HFFc6 (cell line): ENCODE data around the gene POLR3G. TPM values are rescaled to one million over a fixed set of nuclear protein-coding genes. Genes with fewer than 3 reads are reported as not detected.

Experiments
- DNase-seq: peaks from one replicate; pipeline ENCODE4 v3.0.0-alpha.2; 2018
- H3K27ac Mint-ChIP-seq: 2 replicates; pipeline ENCODE4 v1.8.0; 2020; ENCODE audit warnings: mild to moderate bottlenecking, mixed read lengths
- H3K27me3 Mint-ChIP-seq: 2 replicates; pipeline ENCODE4 v1.8.0; 2021; ENCODE audit warnings: mild to moderate bottlenecking, moderate library complexity, mixed read lengths; ENCODE audit not compliant: insufficient read depth
- H3K36me3 Mint-ChIP-seq: 2 replicates; pipeline ENCODE4 v1.8.0; 2021; ENCODE audit warnings: low read depth, mixed read lengths
- H3K4me1 Mint-ChIP-seq: 2 replicates; pipeline ENCODE4 v1.8.0; 2020; ENCODE audit warnings: low read depth, mixed read lengths
- H3K4me3 Mint-ChIP-seq: 2 replicates; pipeline ENCODE4 v1.8.0; 2020; ENCODE audit warnings: mild to moderate bottlenecking, moderate library complexity, mixed read lengths
- H3K9me3 Mint-ChIP-seq: 2 replicates; pipeline ENCODE4 v1.8.0; 2020; ENCODE audit warnings: mild to moderate bottlenecking, mixed read lengths
- CTCF ChIP-seq: fragments of 200-600 bp; sonication (generic); IDR thresholded peaks from 2 replicates; pipeline ENCODE4 v1.5.0; 2021; ENCODE audit warnings: antibody characterized with exemption, mild to moderate bottlenecking
- total RNA-seq, 6 experiments: library from RNA; stranded (reverse); fragmentation: NEBNext Ultra II Directional; extraction: Animal tissue kit (Norgen Biotek cat#: 25700); gene quantifications; 2 replicates in 1 of 6; 3 replicates in 5 of 6; pipeline ENCODE4 v1.2.3, GENCODE V29; 2021

Gene POLR3G
- total RNA-seq, 6 experiments from 2014 or later = 6.7 to 17.0 (median 15.3) TPM

- no peak for DNase-seq
- Mint-ChIP-seq H3K27me3 (peaks cover 3% of the 10 kb centered on the region; the same call in 1 of the 2 replicates), H3K27ac (no peak overlapping the region), H3K36me3 (peaks cover 4% of the 10 kb centered on the region; the same call in 1 of the 2 replicates), H3K9me3 (no peaks in the 10 kb centered on the region), H3K4me1 (peaks cover 53% of the 10 kb centered on the region), H3K4me3 (0 out of 2 replicates have a peak overlapping the region, but pooled peaks have one; percentile 99)
- TF ChIP-seq CTCF = no peak
Observed at GRCh38 chr5:90476391-90476790, 1.7 kb downstream of the POLR3G start.

- DNase-seq = no peak
- Mint-ChIP-seq H3K4me1 (peaks cover 53% of the 10 kb centered on the region), H3K4me3 (no peak overlapping the region), H3K27me3 (peaks cover 3% of the 10 kb centered on the region; the same call in 1 of the 2 replicates), H3K27ac (peak overlapping the region; percentile 3; the same call in 1 of the 2 replicates), H3K9me3 (no peaks in the 10 kb centered on the region), H3K36me3 (peaks cover 4% of the 10 kb centered on the region; the same call in 1 of the 2 replicates)
- TF ChIP-seq CTCF = no peak
Observed at GRCh38 chr5:90477073-90477472, 2.4 kb downstream of the POLR3G start.

GRCh38 chr5:90477621-90478215, 3.1 kb downstream of the POLR3G start:
- Mint-ChIP-seq H3K9me3 (no peaks in the 10 kb centered on the region), H3K27me3 (peaks cover 3% of the 10 kb centered on the region; the same call in 1 of the 2 replicates), H3K4me1 (peaks cover 49% of the 10 kb centered on the region), H3K36me3 (peaks cover 4% of the 10 kb centered on the region; the same call in 1 of the 2 replicates), H3K4me3 (no peak overlapping the region), H3K27ac (no peak overlapping the region)
- no peak for TF ChIP-seq CTCF
- no peak for DNase-seq

GRCh38 chr5:90479611-90480385, 5.1 kb downstream of the POLR3G start:
- Mint-ChIP-seq H3K4me1 (peaks cover 54% of the 10 kb centered on the region), H3K27ac (peak overlapping the region; percentile 75), H3K36me3 (peaks cover 6% of the 10 kb centered on the region), H3K9me3 (no peaks in the 10 kb centered on the region), H3K27me3 (peaks cover 1% of the 10 kb centered on the region; the same call in 1 of the 2 replicates), H3K4me3 (peak overlapping the region; percentile 11; the same call in 1 of the 2 replicates)
- TF ChIP-seq CTCF = no peak
- DNase-seq = peak; percentile 33

- Mint-ChIP-seq H3K27ac (no peak overlapping the region), H3K4me1 (peaks cover 50% of the 10 kb centered on the region), H3K9me3 (no peaks in the 10 kb centered on the region), H3K27me3 (no peaks in the 10 kb centered on the region), H3K36me3 (peaks cover 6% of the 10 kb centered on the region), H3K4me3 (no peak overlapping the region)
- TF ChIP-seq CTCF = no peak
- DNase-seq = no peak
Observed at GRCh38 chr5:90480699-90481098, 6.0 kb downstream of the POLR3G start.
